Measurements from ENCODE around the gene CDKN1C.

GRCh38 chr11:2899080-2899783 is 13.7 kb upstream of the CDKN1C start:
- TF ChIP-seq CTCF (conservative IDR thresholded peaks at IDR 0.05; ENCODE audit: low read depth, low read length) (no peak), EZH2 (IDR thresholded peaks at IDR 0.05; ENCODE audit: borderline replicate concordance, low read depth, low read length, poor library complexity, severe bottlenecking) (no peak)
